Activated T-cell treated with anti-CD3 and anti-CD28 coated beads for 48 hours (primary cell): ENCODE measurements around the gene BCL2L12.

Source experiments
- DNase-seq: peaks from one replicate; pipeline ENCODE4 v3.0.0-alpha.2; 2020; ENCODE audit warnings: low read depth

The BCL2L12 gene

DNA sequence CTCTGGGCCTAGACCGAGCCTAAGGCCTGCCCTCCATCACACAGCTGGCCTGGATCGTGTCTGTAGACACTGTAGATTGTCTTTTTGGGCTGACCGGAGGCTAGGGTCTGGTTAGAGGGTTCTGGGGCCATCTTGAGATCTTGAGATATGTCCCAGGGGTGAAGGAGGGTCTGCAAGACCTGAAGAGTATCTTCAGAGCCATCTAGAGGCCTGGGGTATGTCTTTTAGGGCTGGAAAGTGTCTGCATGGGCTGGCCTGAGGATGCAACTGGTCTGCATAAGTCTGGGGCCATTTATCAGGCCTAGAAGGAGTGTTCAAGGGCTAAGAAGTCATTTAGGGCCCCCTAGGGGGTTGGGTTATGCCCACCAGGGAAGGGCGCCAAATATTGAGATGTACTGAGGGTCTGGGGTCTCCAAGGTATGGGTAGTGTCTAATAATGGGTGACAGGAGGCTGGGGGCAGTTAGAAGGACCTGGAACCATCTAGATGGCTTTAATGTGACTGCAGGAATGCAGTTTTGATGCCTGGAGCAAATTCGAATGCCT lies 23.2 kb upstream of the BCL2L12 start:
- no peak for DNase-seq

DNA sequence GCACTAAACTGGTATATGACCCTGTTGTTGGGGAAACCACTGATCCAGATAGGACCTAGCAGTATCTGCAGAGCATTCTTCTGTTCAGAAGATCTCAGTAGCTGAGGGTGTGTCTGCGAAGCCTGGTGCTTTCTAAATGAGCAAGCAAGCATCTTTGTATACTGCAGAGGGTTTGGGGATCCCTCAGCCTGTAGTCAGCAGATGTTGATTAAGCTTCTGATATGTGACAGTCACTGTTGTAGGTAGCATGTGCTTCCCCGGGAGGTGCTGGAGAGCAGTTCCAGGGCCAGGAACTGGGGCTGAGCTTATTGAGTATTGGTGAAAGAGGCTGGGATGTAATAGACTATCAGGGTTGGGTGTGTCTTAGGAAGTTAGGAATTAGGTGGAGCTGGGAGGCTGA lies 22.3 kb upstream of the BCL2L12 start:
- no peak for DNase-seq

DNA sequence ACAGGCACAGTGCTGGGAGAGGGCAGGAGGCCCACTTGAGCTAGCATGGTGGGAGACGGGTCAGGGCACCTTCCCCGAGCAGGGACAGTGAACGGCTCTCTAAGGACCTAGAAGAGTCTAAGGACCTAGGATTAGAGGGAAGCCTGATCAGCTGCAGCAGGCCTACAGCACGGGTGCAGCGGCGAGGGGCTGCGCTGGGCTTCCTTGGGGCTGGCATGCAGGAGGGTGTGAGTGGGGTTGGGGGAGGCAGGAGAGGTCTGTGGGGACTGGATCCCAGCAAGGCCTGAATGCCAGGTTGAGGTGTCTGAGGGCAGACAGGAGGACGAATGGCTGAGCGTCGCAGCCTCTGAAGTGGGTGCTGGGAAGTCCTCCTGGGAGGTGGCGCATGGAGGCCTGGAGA lies 20.1 kb upstream of the BCL2L12 start:
- no peak for DNase-seq

DNA sequence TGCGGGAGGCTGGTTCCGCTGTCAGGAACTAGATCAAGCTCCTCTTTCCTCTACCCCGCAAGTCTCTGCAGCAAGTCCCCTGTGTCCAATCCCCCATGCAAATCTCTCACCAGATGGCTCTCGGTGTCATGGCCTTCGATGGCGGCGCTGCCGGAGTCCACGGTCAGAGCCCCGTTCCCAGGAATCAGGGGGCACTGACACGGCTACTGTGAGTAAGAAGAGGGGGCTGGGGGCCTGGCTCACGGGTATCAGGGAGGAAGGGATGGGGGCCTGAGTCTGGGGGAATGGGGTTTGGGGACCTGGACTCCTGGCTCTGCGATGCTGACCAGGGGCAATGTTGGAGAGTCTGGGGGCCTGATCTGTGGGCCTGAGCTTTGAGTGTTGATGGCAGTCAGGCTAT lies 19.7 kb upstream of the BCL2L12 start:
- DNase-seq, result no peak

DNA sequence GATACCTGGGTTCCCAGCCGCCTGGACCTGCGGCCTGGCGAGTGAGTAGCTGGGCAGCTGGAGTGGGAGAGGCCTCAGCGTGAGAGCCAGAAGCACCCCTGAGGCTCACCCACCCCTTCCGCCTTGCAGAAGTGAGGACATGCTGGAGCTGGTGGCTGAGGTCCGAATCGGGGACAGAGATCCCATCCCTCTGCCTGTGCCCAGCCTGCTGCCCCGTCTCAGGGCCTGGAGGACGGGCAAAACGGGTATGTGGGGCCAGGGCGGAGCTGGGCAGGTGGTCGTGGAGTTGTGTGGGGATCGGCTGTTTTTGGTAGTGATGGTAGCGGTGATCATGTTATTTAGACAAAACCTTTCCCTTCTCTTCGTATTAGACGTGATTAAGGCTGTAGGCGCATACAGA lies 19.1 kb upstream of the BCL2L12 start:
- DNase-seq, result no peak

DNA sequence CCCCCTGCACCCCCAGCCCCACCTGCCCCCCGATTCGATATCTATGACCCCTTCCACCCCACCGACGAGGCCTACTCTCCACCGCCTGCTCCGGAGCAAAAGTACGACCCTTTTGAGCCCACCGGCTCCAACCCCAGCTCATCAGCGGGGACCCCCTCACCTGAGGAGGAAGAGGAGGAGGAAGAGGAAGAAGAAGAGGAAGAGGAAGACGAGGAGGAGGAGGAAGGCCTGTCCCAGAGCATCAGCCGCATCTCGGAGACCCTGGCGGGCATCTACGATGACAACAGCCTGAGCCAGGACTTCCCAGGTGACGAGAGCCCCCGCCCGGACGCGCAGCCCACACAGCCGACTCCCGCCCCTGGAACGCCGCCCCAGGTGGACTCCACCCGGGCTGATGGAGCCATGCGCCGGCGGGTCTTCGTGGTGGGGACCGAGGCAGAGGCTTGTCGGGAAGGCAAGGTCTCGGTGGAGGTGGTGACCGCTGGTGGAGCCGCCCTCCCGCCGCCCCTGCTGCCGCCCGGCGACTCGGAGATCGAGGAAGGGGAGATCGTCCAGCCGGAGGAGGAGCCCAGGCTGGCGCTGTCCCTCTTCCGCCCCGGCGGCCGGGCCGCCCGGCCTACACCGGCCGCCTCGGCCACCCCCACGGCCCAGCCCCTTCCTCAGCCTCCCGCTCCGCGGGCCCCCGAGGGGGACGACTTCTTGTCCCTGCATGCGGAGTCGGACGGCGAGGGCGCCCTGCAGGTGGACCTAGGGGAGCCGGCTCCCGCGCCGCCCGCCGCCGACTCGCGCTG lies 14.5 kb upstream of the BCL2L12 start:
- DNase-seq, result no peak

DNA sequence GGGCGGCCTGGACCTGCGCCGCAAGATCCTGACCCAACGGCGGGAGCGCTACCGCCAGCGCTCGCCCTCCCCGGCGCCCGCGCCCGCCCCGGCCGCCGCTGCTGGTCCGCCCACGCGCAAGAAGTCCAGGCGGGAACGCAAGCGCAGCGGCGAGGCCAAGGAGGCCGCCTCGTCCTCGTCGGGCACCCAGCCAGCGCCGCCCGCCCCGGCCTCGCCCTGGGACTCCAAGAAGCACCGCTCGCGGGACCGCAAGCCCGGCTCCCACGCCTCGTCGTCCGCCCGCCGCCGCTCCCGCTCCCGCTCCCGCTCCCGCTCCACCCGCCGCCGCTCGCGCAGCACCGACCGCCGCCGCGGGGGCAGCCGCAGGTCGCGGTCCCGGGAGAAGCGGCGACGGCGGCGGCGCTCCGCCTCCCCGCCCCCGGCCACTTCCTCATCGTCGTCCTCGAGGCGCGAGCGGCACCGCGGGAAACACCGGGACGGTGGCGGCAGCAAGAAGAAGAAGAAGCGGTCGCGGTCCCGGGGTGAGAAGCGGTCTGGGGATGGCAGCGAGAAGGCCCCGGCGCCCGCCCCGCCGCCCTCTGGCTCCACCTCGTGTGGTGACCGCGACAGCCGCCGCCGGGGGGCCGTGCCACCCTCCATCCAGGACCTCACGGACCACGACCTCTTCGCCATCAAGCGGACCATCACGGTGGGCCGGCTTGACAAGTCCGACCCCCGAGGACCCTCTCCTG lies 13.7 kb upstream of the BCL2L12 start:
- DNase-seq, result no peak

DNA sequence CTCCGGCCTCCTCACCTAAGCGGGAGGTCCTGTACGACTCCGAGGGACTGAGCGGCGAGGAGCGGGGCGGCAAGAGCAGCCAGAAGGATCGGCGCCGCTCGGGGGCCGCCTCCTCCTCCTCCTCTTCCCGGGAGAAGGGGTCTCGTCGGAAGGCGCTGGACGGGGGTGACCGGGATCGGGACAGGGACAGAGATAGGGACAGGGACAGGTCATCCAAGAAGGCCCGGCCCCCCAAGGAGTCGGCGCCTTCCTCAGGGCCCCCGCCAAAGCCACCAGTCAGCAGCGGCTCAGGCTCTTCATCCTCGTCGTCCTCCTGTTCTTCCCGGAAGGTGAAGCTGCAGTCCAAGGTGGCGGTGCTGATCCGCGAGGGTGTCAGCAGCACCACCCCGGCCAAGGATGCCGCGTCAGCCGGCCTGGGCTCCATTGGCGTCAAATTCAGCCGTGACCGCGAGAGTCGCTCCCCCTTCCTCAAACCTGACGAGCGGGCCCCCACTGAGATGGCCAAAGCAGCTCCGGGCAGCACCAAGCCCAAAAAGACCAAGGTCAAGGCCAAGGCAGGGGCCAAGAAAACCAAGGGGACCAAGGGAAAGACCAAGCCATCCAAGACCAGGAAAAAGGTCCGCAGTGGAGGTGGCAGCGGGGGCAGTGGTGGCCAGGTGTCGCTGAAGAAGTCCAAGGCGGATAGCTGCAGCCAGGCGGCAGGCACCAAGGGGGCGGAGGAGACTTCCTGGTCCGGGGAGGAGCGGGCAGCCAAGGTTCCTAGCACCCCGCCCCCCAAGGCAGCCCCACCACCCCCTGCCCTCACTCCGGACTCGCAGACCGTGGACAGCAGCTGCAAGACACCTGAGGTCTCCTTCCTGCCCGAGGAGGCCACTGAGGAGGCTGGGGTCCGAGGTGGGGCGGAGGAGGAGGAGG lies 12.9 kb upstream of the BCL2L12 start:
- no peak for DNase-seq

DNA sequence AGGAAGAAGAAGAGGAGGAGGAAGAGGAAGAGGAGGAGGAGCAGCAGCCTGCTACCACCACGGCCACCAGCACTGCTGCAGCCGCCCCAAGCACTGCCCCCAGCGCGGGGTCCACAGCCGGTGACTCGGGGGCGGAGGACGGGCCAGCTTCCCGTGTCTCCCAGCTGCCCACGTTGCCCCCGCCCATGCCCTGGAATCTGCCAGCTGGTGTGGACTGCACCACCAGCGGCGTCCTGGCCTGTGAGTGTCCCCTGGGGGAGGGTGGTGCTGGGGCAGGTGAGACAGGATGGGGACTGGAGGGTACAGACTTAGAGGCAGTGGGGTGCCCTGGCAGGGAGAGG lies 12.3 kb upstream of the BCL2L12 start:
- no peak for DNase-seq

DNA sequence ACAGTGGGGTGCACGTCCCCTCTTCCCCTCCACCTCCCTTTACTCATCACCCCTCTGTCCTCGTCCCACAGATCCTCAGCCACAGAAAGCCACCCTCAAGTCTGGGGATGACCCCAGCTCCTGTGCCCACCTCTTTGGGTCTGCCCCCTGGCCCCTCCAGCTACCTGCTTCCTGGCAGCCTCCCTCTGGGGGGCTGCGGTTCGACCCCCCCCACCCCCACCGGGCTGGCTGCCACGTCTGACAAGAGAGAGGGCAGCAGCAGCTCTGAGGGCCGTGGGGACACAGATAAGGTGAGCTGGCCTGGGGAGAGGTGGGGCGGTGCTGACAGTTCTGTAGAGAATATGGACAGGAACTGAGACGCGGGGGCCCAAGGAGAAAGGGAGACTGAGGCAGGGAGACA lies 11.2 kb upstream of the BCL2L12 start:
- no peak for DNase-seq

DNA sequence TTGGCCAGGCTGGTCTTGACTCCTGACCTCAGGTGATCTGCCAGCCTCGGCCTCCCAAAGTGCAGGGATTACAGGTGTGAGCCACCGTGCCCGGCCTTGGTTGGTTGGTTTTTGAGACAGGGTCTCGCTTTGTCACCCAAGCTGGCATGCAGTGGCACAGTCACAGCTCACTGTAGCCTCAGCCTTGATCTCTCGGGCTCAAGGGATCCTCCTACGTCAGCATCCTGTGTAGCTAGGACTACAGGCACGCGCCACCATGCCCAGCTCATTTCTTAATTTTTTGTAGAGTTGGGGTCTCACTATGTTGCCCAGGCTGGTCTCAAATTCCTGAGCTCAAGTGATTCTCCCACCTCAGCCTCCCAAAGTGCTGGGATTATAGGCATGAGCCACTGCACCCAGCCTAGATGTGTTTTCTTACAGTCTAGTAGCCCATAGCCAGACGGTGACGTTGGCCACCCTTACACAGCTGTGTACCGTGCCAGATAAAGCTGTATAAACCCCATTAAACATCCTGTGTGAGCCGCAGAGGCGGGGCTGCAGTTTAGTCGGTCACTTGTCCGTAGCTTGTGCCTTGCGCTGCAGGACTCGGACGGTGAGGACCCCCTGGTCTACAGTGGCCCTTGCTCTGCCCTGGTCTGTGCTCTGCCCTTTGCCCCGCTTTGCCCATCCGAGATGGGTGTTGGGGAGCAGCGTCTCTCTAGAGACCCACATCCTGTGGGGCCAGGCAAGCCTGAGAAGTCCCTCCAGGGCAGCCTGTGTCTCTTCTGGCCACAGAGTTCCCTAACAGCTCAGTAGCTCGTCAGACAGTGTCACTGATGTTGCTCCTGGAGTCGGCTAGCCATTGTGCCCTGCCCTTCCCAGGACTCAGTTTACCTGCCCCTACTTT lies 9.9 kb upstream of the BCL2L12 start:
- no peak for DNase-seq

DNA sequence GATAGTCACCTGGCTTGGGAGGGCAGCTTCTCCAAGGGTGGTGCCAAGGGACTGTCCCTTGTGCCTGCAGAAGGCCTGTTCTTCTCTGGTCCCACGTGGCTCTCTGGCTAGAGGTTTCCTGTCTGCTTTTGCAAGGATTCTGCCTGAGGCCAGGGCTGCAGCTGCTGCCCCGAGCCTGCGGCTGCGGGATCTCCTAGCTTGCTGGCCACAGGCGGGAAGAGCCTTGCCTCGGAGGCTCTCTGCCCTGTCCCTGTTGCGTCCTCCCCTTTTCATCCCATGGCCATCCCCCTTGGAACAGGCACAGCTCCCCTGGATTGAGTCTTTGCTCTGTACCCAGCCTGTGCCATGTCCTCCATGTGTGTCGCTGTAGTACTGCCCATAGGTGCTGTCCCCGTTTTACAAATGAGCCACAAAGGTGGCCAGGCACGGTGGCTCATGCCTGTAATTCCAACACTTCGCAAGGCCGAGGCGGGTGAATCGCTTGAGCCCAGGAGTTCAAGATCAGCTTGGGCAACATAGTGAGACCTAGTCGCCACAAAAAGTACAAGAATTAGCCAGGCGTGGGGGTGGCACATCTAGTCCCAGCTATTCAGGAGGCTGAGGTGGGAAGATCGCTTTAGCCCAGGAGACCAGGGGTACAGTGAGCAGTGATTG lies 9.2 kb upstream of the BCL2L12 start:
- DNase-seq, result no peak

DNA sequence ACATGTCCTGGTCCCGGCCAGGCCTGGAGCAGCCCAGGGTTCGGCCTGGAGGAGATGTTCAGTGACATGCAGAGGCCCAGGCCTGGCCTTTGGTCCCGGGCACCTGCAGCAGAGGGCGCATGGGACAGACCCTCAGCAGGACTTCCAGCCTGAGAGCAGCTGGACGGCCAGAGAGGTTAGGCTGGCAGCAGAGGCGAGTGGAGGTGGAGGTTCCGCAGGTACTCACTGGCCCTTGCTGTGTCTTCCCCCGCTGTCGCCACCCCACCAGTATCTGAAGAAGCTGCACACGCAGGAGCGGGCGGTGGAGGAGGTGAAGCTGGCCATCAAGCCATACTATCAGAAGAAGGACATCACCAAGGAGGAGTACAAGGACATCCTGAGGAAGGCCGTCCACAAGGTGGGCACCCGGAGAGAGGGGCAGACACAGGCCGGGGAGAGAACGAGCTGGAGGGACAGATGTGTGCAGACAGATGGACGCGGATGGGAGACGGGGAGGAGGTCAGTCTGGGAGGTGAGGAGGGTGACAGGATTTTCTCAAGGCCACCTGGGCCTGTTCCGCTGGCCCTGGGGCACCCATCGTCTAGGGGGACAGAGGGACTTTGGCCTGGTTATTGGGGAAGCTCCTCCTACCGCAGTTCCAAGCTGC lies 8.1 kb upstream of the BCL2L12 start:
- DNase-seq, result no peak

DNA sequence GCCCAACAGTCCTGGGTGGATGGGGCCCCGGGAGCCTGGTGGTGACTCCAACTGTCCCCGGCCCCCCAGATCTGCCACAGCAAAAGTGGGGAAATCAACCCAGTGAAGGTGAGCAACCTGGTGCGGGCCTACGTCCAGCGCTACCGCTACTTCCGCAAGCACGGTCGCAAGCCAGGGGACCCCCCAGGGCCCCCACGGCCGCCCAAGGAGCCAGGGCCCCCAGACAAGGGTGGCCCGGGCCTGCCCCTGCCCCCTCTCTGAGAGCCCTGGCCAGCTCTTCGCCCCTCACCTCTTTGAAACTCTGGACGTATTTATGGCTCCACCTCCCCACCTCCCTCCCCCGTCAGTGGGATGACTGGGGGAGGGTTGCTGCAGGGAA lies 7.6 kb upstream of the BCL2L12 start:
- no peak for DNase-seq

DNA sequence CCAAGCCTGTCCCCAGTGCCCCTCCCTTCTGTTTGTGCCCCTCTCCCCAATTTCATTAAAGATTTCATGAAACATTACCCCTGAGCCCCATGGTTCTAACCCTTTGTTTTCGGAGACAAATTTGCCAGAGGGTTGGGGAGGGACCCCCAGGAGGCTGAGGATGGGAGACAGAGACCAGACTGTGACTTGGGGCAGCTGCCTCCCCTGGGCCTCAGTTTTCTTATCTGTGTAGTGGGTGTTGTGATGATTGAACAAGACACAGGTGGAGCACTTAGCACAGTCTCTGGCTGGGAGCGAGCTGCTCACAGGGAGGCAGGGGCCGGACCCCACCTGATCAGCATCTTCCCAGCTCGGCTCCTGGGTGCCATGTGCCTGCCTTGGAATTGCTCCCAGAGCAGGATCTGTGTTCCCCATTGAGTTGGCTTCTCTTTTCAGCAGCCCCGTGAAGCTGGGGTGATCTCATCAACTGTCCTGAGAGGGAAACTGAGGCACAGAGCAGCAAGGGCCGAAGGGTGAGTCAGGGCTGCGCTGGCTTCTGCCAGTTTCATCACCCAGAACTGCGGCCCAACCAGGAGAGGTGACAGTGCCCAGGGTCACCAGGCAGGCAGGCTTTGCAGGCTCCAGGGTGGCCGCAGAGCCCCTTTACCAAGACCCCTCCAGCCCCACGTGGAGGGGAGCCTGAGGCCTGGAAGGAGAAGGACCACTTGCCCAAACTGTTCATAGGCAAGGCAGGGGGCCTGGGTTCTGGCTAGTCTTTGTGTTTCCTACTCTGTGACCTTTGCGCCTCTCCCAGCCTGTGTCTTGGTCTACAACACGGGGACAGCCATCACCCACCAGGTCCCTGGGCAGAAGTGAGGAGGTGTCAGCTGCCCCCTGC lies 6.9 kb upstream of the BCL2L12 start:
- DNase-seq, result no peak

DNA sequence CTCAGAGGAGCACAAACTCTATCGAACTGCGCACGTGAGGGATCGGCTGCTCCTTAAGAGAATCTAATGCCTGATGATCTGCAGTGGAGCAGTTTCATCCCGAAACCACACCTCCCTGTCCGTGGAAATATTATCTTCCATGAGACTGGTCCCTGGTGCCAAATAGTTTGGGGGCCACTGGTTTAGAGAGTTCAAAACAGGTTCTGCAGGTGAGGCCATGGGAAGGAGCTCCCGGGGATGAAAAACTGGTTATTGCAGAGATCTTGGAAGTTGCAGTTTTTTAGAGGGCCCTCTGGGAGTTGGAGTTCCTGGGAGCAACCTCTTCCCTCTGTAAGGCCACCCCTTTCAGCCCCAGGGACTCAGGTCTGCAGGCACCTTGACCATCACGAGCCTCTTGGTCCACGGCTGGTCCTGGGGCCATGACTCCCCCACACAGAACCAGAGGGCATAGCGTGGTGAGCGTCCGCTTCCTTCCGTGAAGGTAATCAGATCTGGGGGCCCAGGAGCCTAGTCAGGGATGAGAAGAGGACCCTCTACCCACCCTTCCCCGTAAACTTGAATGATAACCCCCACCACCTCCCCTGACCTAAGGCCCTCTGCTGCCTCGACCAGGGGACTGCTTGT lies 5.3 kb upstream of the BCL2L12 start:
- no peak for DNase-seq

DNA sequence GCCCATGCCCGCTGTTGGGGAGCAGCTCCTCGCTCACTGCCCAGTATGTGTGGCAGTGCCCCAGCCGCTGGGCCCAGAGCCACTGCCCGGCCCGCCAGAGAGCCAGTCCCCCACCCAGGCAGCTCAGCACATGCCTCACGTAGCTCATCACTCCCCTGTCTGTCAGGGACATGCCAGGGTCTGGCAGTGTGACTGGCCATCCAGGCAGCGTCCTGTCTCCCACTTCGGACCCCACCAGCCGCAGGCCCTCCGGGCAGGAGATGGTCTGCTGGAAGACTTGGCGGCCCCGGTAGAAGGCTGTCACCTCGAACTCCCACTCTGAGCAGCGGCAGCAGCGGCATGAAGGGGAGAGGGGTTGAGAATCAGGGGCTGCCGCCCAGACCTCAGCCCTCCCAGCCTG lies 3.7 kb upstream of the BCL2L12 start:
- DNase-seq, result no peak

DNA sequence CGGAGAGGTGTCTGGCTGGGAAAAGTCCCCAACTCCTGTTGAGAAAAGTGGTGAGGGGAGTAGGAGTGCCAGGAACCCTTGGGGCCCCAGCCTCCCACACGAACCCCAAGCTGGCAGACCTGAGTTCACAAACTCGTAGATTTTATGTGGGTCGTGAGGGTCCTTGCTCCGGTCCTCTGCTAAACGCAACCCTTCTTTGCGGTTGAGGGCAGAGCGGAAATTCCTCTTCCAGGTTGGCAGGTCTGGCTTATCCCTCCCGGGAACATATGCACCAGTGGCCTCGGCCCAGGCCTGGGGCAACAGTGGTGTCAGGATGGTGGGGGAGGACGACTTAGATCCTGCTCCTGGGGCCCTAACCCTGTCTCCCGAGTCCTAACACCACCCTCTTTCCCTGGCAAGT lies 2.5 kb upstream of the BCL2L12 start:
- DNase-seq, result no peak
